ENCODE results near the gene CMTM6. TPM values are rescaled to one million over a fixed set of nuclear protein-coding genes. Genes with fewer than 3 reads are reported as not detected.

The CMTM6 gene
- total RNA-seq, 1 donor from 2014 or later, result 44.0 TPM

GRCh38 chr3:32492684-32493436, 9.8 kb downstream of the CMTM6 start:
- no peaks in the 10 kb centered on the region for H3K27me3 Mint-ChIP-seq (ENCODE audit: low read depth)
- no peak for TF ChIP-seq CTCF (IDR thresholded peaks at IDR 0.05; ENCODE audit: unreplicated experiment)
- peaks cover 5% of the 10 kb centered on the region for H3K9me3 Mint-ChIP-seq
- no peak for DNase-seq (ENCODE audit: low spot score in 2 of 2, unreplicated experiment in 2 of 2)
- no peak overlapping the region for H3K4me3 Mint-ChIP-seq
- H3K4me1 Mint-ChIP-seq, result peaks cover 10% of the 10 kb centered on the region
- no peak overlapping the region for H3K27ac Mint-ChIP-seq
- H3K36me3 Mint-ChIP-seq, result peaks cover 8% of the 10 kb centered on the region

DNA sequence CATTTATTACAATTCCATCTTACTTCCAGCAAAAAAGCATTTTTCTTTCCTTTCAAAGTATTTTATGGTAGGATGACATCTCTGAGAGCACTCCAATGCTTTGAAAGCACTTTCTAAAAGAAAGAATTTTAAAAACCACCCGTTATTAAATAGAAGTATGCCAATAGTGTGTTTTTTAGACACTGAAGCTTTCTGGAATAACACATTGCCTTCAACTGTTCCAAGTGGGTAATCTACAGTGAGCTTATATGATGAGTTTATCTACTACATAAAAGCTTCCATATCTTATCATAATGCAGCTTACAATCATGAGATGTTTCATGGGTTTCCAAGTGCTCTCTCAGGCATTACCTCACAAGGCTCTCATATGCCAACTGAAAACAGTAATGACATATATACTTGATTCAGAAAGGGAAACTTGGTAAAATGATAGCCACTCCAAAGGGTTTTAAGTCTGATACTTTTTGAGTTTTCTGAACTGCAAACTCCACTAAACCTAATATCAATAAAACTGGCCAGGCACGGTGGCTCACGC, 14.1 kb downstream of the CMTM6 start:
- Mint-ChIP-seq H3K27me3 (ENCODE audit: low read depth) (no peaks in the 10 kb centered on the region), H3K4me3 (no peak overlapping the region), H3K36me3 (peaks cover 9% of the 10 kb centered on the region), H3K9me3 (no peaks in the 10 kb centered on the region), H3K27ac (no peak overlapping the region), H3K4me1 (peaks cover 12% of the 10 kb centered on the region)
- no peak for TF ChIP-seq CTCF (IDR thresholded peaks at IDR 0.05; ENCODE audit: unreplicated experiment)
- DNase-seq (ENCODE audit: low spot score in 2 of 2, unreplicated experiment in 2 of 2), result no peak

- no peak overlapping the region for H3K27ac Mint-ChIP-seq
- peaks cover 9% of the 10 kb centered on the region for H3K36me3 Mint-ChIP-seq
- TF ChIP-seq CTCF (IDR thresholded peaks at IDR 0.05; ENCODE audit: unreplicated experiment), result no peak
- no peaks in the 10 kb centered on the region for H3K9me3 Mint-ChIP-seq
- no peak for DNase-seq (ENCODE audit: low spot score in 2 of 2, unreplicated experiment in 2 of 2)
- peaks cover 12% of the 10 kb centered on the region for H3K4me1 Mint-ChIP-seq
- H3K27me3 Mint-ChIP-seq (ENCODE audit: low read depth), result no peaks in the 10 kb centered on the region
- H3K4me3 Mint-ChIP-seq, result no peak overlapping the region
Observed at GRCh38 chr3:32487781-32488473, 14.7 kb downstream of the CMTM6 start.

DNA sequence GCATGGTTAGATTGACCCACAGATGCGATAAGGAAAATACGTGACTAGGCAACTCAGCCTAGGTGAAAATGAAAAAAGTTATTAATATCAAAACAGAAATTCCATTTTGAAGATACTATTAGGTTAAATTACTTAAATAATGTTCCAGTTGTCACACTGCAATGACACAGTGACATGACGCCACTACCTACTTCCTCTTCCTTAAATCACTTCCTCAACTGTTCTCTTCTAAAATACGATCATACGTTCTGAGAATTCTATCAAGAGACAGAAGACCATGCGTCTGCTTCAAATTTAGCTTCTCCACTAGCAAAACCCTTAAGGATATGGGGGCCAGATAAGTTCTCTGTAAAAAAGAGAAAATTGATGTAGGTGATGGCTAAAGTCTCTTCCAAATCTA, 18.2 kb downstream of the CMTM6 start:
- H3K36me3 Mint-ChIP-seq, result peaks cover 26% of the 10 kb centered on the region
- no peak overlapping the region for H3K4me3 Mint-ChIP-seq
- no peak for TF ChIP-seq CTCF (IDR thresholded peaks at IDR 0.05; ENCODE audit: unreplicated experiment)
- H3K27me3 Mint-ChIP-seq (ENCODE audit: low read depth), result no peaks in the 10 kb centered on the region
- no peak for DNase-seq (ENCODE audit: low spot score in 2 of 2, unreplicated experiment in 2 of 2)
- H3K9me3 Mint-ChIP-seq, result no peaks in the 10 kb centered on the region
- no peak overlapping the region for H3K27ac Mint-ChIP-seq
- peaks cover 12% of the 10 kb centered on the region for H3K4me1 Mint-ChIP-seq

GRCh38 chr3:32483772-32484171, 18.9 kb downstream of the CMTM6 start:
- H3K27ac Mint-ChIP-seq, result no peak overlapping the region
- H3K27me3 Mint-ChIP-seq (ENCODE audit: low read depth), result no peaks in the 10 kb centered on the region
- peaks cover 33% of the 10 kb centered on the region for H3K36me3 Mint-ChIP-seq

More at GRCh38 chr3:32483772-32484171, 18.9 kb downstream of the CMTM6 start:
- no peaks in the 10 kb centered on the region for H3K9me3 Mint-ChIP-seq
- no peak for TF ChIP-seq CTCF (IDR thresholded peaks at IDR 0.05; ENCODE audit: unreplicated experiment)
- no peak overlapping the region for H3K4me3 Mint-ChIP-seq
- peaks cover 12% of the 10 kb centered on the region for H3K4me1 Mint-ChIP-seq
- no peak for DNase-seq (ENCODE audit: low spot score in 2 of 2, unreplicated experiment in 2 of 2)

Measured in mesothelial cell of epicardium (in vitro differentiated cells).